HCT116 (cell line): ENCODE data around the gene CD82. TPM values are rescaled to one million over a fixed set of nuclear protein-coding genes. Genes with fewer than 3 reads are reported as not detected.

ENCODE experiments used
- ATAC-seq: fragments of 200-7000 bp; cut with Tn5 transposase; 2 replicates; pipeline ENCODE4 v1.9.1; 2020; ENCODE audit warnings: mild to moderate bottlenecking, moderate library complexity
- BruUV-seq: library from RNA; stranded (reverse); fragments of 400-500 nt; replicated peaks from 2 replicates; lab custom pipeline; 2021; lab: Mats Ljungman, UMichigan
- CTCF ChIA-PET: fragments of 300-600 bp; sonication (Branson Sonifier 250); formaldehyde crosslinking; loops from one replicate; lab custom pipeline; 2021; ENCODE audit warnings: antibody characterized with exemption; lab: Charles Lee
- POLR2A ChIA-PET: fragments of 300-600, 350-600 bp; sonication (Branson Sonifier 250); formaldehyde crosslinking; loops from one replicate; lab custom pipeline; 2021; ENCODE audit warnings: antibody characterized with exemption; lab: Charles Lee
- RAD21 ChIA-PET, 2 experiments: fragments of 300-600 bp; sonication (Branson Sonifier 250); formaldehyde crosslinking; loops; one replicate each; lab custom pipeline; 2023; ENCODE audit warnings: low total read pairs in 2 of 2; ENCODE audit not compliant: uncharacterized antibody in 2 of 2, unreplicated experiment in 2 of 2, low non-redundant PET in 1 of 2; lab: Charles Lee
- DNase-seq: peaks from one replicate; pipeline ENCODE4 v3.0.0-alpha.2; 2010; ENCODE audit warnings: low read depth, low spot score
- H2AFZ ChIP-seq: fragments of 200-600 bp; shearing (Covaris generic), sonication (generic); 2 replicates; pipeline ENCODE4 v1.6.1; 2017; ENCODE audit warnings: low read depth, mixed run types, mixed read lengths, antibody characterized with exemption, low read length; ENCODE audit not compliant: poor library complexity, severe bottlenecking
- H3K27ac ChIP-seq: 2 replicates; pipeline ENCODE4 v1.5.1; 2012; ENCODE audit warnings: low read depth, low read length
- H3K27me3 ChIP-seq: fragments of 200-600 bp; sonication (generic); 2 replicates; pipeline ENCODE4 v1.6.1; 2016; ENCODE audit warnings: mixed run types, low read length, mixed read lengths; ENCODE audit not compliant: insufficient read depth
- H3K36me3 ChIP-seq, 2 experiments: fragments of 200-500 bp in 1 of 2; fragments of 200-600 bp in 1 of 2; sonication (Bioruptor generic) in 1 of 2; sonication (generic) in 1 of 2; 2 replicates each; pipeline versions ENCODE4 v1.5.1 to v1.6.1; 2014 to 2016; ENCODE audit warnings: low read length in 2 of 2, inconsistent platforms in 1 of 2, mixed read lengths in 1 of 2, mixed run types in 1 of 2; ENCODE audit not compliant: insufficient read depth in 2 of 2, control insufficient read depth in 1 of 2
- H3K4me1 ChIP-seq, 2 experiments: fragments of 200-600 bp in 1 of 2; sonication (generic) in 1 of 2; 2 replicates each; pipeline versions ENCODE4 v1.5.1 to v1.6.1; 2012 to 2017; ENCODE audit warnings: low read length in 2 of 2, inconsistent platforms in 1 of 2, mild to moderate bottlenecking in 1 of 2, mixed read lengths in 1 of 2, mixed run types in 1 of 2, moderate library complexity in 1 of 2; ENCODE audit not compliant: insufficient read depth in 2 of 2, control insufficient read depth in 1 of 2
- H3K4me2 ChIP-seq: fragments of 200-600 bp; sonication (generic); 2 replicates; pipeline ENCODE4 v1.6.1; 2017; ENCODE audit warnings: mixed run types, low read length, mixed read lengths
- H3K4me3 ChIP-seq, 2 experiments: fragments of 200-600 bp in 1 of 2; sonication (generic) in 1 of 2; replicated peaks in 1 of 2; 2 replicates each; pipeline ENCODE4 v1.5.1; 2011 to 2016; ENCODE audit warnings: low read length in 2 of 2, control low read depth in 1 of 2, low read depth in 1 of 2, mild to moderate bottlenecking in 1 of 2, mixed read lengths in 1 of 2, mixed run types in 1 of 2
- H3K79me2 ChIP-seq: fragments of 200-600 bp; sonication (generic); 2 replicates; pipeline ENCODE4 v1.6.1; 2017; ENCODE audit warnings: mild to moderate bottlenecking, mixed run types, low read length, moderate library complexity, mixed read lengths; ENCODE audit not compliant: insufficient read depth
- H3K9ac ChIP-seq: fragments of 200-600 bp; sonication (generic); 2 replicates; pipeline ENCODE4 v1.6.1; 2016; ENCODE audit warnings: low read length, mixed read lengths
- H3K9me2 ChIP-seq: fragments of 200-600 bp; sonication (generic), shearing (Covaris generic); 2 replicates; pipeline ENCODE4 v1.6.1; 2017; ENCODE audit warnings: mixed run types, mild to moderate bottlenecking, moderate library complexity; ENCODE audit not compliant: insufficient read depth
- H3K9me3 ChIP-seq, 2 experiments: fragments of 200-500 bp in 1 of 2; fragments of 200-600 bp in 1 of 2; sonication (Bioruptor generic) in 1 of 2; sonication (generic) in 1 of 2; 2 replicates each; pipeline ENCODE4 v1.6.1; 2014 to 2017; ENCODE audit warnings: low read length in 2 of 2, mixed read lengths in 2 of 2, inconsistent platforms in 1 of 2, low read depth in 1 of 2, mild to moderate bottlenecking in 1 of 2, mixed run types in 1 of 2, moderate library complexity in 1 of 2; ENCODE audit not compliant: control insufficient read depth in 1 of 2, insufficient read depth in 1 of 2
- H4K20me1 ChIP-seq: fragments of 200-600 bp; sonication (generic), shearing (Covaris generic); 2 replicates; pipeline ENCODE4 v1.6.1; 2017; ENCODE audit warnings: mixed run types, mild to moderate bottlenecking, moderate library complexity; ENCODE audit not compliant: insufficient read depth
- ATF3 ChIP-seq: IDR thresholded peaks from 2 replicates; pipeline ENCODE4 v1.6.1; 2012
- CBX3 ChIP-seq: IDR thresholded peaks from 2 replicates; pipeline ENCODE4 v1.6.1; 2012; ENCODE audit warnings: low read depth
- CEBPB ChIP-seq: IDR thresholded peaks from 2 replicates; pipeline ENCODE4 v1.6.1; 2012; ENCODE audit warnings: low read depth
- ELF1 ChIP-seq: IDR thresholded peaks from 2 replicates; pipeline ENCODE4 v1.6.1; 2012; ENCODE audit warnings: low read depth, borderline replicate concordance
- EZH2 ChIP-seq: fragments of 200-600 bp; sonication (generic); IDR thresholded peaks from 2 replicates; pipeline ENCODE4 v1.6.1; 2017; ENCODE audit warnings: antibody characterized with exemption, mixed run types
- FOSL1 ChIP-seq: IDR thresholded peaks from 2 replicates; pipeline ENCODE4 v1.6.1; 2012; ENCODE audit warnings: low read depth
- JUND ChIP-seq: IDR thresholded peaks from 2 replicates; pipeline ENCODE4 v1.6.1; 2012
- POLR2A ChIP-seq: IDR thresholded peaks from 2 replicates; pipeline ENCODE4 v1.7.0; 2011; ENCODE audit warnings: borderline replicate concordance; ENCODE audit not compliant: insufficient read depth, insufficient read length; ENCODE audit errors: extremely low read depth
- RAD21 ChIP-seq: IDR thresholded peaks from 2 replicates; pipeline ENCODE4 v1.6.1; 2012; ENCODE audit warnings: low read depth, mild to moderate bottlenecking
- SIN3A ChIP-seq: IDR thresholded peaks from 2 replicates; pipeline ENCODE4 v1.6.1; 2012; ENCODE audit warnings: low read depth
- SP1 ChIP-seq: IDR thresholded peaks from 2 replicates; pipeline ENCODE4 v1.6.1; 2012; ENCODE audit warnings: low read depth
- SRF ChIP-seq: IDR thresholded peaks from 2 replicates; pipeline ENCODE4 v1.6.1; 2012; ENCODE audit warnings: low read depth
- ZFX ChIP-seq: fragments of 450-650 bp; IDR thresholded peaks from 2 replicates; pipeline ENCODE4 v1.6.1; 2017
- ZNF274 ChIP-seq: fragments of 200-500 bp; sonication (Bioruptor generic); IDR thresholded peaks from 2 replicates; pipeline ENCODE4 v1.6.1; 2014; ENCODE audit warnings: mild to moderate bottlenecking, low read depth, low read length, inconsistent platforms
- intact Hi-C: fragments of 100-400 bp; cut with micrococcal nuclease; formaldehyde crosslinking; loops from 2 replicates; pipeline ENCODE4 v1.10.0; 2022
- total RNA-seq: library from RNA; stranded (reverse); gene quantifications from one replicate; pipeline ENCODE4 v1.2.1, GENCODE V29; 2021; ENCODE audit not compliant: unreplicated experiment

The CD82 gene
- total RNA-seq, 1 experiment from 2014 or later = 16.7 TPM

DNA sequence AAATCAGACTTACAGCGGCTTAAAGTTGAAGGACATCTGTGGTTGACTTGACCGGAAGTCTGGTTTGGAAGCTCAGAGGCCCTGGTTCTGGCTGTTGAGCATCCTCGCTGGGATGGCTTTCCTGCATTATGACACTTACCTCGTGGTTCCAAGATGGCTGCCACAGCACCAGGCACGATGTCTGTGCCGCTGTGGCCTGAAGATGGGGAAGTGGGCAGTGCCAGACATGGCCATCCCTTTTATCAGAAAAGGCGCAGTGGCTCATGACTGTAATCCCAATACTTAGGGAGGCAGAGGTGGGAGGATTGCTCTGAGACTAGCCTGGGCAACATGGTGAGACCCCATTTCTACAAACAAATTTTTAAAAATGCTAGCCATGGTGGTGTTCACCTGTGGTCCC, 40.5 kb downstream of the CD82 start:
- H2AFZ ChIP-seq = no peak overlapping the region
- intact Hi-C loops = no loop called here
- CTCF ChIA-PET = no interaction called here
- no peak for DNase-seq
- POLR2A ChIA-PET = no interaction called here
- TF ChIP-seq ELF1 = no peak
- TF ChIP-seq SIN3A = no peak
- TF ChIP-seq RAD21 = no peak
- no peak for TF ChIP-seq ZNF274
- TF ChIP-seq SRF = no peak
- TF ChIP-seq ATF3 = no peak
- no peak for TF ChIP-seq FOSL1
- H3K9ac ChIP-seq = no peak overlapping the region
- H3K9me2 ChIP-seq = no peaks in the 10 kb centered on the region
- no peak for ATAC-seq
- BruUV-seq = no TSS peak
- no peaks in the 10 kb centered on the region for H4K20me1 ChIP-seq
- no peaks in the 10 kb centered on the region for H3K36me3 ChIP-seq
- H3K4me3 ChIP-seq = no peak overlapping the region
- no peaks in the 10 kb centered on the region for H3K79me2 ChIP-seq
- H3K27ac ChIP-seq = no peak overlapping the region
- RAD21 ChIA-PET = no interaction called here
- H3K27me3 ChIP-seq = no peaks in the 10 kb centered on the region
- no peaks in the 10 kb centered on the region for H3K9me3 ChIP-seq
- no peak overlapping the region for H3K4me2 ChIP-seq
- peaks cover 0 to 5% of the 10 kb centered on the region in 2 experiments; a peak in 1 of 4 replicates for H3K4me1 ChIP-seq

DNA sequence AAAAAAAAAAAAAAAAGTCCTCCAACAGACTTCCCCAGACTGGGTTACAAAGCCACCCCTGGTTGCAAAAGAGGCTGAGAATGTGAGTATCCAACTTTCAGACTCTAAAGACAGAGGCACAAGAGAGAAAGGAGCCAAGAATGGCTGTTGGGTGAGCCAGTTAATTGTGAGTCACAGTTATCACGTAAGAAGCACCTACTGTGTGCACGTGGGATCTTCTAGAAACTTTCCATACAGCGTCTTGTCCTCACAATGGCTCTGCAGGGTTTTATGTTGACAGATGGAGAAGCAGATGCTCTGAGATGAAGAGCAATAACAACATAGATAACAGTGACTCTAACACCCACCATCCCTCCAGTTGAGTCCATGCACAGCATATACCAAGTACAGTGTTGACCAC, 41.0 kb downstream of the CD82 start:
- no peak overlapping the region for H3K9ac ChIP-seq
- no peaks in the 10 kb centered on the region for H3K27me3 ChIP-seq
- no peak overlapping the region for H3K4me3 ChIP-seq
- no peak overlapping the region for H3K27ac ChIP-seq
- no peak for DNase-seq
- TF ChIP-seq POLR2A (no peak), JUND (no peak), CEBPB (no peak), SP1 (no peak), CBX3 (no peak), EZH2 (no peak), ZFX (no peak), SIN3A (no peak)
- no peak for ATAC-seq
- RAD21 ChIA-PET = no interaction called here
- H3K4me1 ChIP-seq = peaks cover 0 to 5% of the 10 kb centered on the region in 2 experiments; a peak in 1 of 4 replicates
- POLR2A ChIA-PET = no interaction called here
- H3K9me2 ChIP-seq = no peaks in the 10 kb centered on the region
- H3K9me3 ChIP-seq = no peaks in the 10 kb centered on the region
- no peak overlapping the region for H2AFZ ChIP-seq
- no peaks in the 10 kb centered on the region for H4K20me1 ChIP-seq
- CTCF ChIA-PET = no interaction called here
- intact Hi-C loops = no loop called here
- H3K4me2 ChIP-seq = no peak overlapping the region
- no TSS peak for BruUV-seq
- no peaks in the 10 kb centered on the region for H3K36me3 ChIP-seq
- no peaks in the 10 kb centered on the region for H3K79me2 ChIP-seq
